HL-60 (cell line): Measurements from ENCODE around the gene SYNJ2.

Experiments used
- POLR2AphosphoS5 ChIP-seq: IDR thresholded peaks from 2 replicates; pipeline ENCODE4 v1.6.1; 2012; ENCODE audit warnings: low read depth
- SPI1 ChIP-seq: IDR thresholded peaks from 2 replicates; pipeline ENCODE4 v1.6.1; 2012; ENCODE audit warnings: low read depth, mild to moderate bottlenecking, borderline replicate concordance
- TF ChIP-seq, protein P1 (sequence below): IDR thresholded peaks from one replicate; pipeline ENCODE4 v1.5.1; 2011; ENCODE audit warnings: low read length, control low read depth, inconsistent platforms; ENCODE audit not compliant: insufficient read depth
- TF ChIP-seq, protein P2 (sequence below): IDR thresholded peaks from 2 replicates; pipeline ENCODE4 v1.6.1; 2012; ENCODE audit warnings: low read depth; ENCODE audit not compliant: insufficient replicate concordance

DNA sequence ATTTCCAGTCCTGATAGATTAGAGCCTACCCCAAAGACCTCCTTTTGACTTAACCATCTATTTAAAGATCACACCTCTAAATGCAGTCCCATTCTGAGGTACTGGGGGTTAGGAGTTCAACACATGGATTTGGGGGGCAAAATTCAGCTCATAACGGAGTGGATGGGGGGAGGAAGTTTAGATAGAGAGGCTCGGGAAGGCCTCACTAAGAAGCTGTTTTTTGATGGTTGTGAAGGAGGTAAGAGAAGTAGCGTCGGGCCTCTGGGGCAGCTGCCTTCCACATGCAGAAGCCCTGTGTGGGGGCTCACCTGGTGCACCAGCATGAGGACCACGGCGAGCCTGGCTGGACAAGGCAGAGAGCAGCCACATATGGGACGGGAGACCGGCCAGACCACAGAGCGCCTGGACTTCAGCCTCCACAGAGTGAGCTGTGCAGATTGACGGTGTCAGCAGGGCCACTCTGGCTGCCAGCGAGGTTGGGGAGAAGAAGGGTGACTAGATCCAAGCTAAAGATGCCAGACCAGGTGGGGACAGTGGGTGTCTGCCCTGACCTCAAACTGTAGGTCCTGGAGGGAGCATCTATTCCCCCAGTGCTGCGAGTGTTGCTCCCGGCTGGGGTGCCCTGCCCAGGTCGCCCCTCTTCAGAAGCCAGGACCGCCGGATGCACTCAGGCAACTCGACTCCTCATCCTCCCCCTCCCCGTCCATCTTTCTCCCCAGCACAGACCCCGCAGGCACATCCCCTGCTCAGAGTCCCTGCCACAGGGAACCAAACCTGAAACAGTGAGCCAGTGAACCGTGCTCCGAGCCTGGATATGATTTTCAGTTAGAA is 5.1 kb upstream of the SYNJ2 start:
- TF ChIP-seq, protein P1, sequence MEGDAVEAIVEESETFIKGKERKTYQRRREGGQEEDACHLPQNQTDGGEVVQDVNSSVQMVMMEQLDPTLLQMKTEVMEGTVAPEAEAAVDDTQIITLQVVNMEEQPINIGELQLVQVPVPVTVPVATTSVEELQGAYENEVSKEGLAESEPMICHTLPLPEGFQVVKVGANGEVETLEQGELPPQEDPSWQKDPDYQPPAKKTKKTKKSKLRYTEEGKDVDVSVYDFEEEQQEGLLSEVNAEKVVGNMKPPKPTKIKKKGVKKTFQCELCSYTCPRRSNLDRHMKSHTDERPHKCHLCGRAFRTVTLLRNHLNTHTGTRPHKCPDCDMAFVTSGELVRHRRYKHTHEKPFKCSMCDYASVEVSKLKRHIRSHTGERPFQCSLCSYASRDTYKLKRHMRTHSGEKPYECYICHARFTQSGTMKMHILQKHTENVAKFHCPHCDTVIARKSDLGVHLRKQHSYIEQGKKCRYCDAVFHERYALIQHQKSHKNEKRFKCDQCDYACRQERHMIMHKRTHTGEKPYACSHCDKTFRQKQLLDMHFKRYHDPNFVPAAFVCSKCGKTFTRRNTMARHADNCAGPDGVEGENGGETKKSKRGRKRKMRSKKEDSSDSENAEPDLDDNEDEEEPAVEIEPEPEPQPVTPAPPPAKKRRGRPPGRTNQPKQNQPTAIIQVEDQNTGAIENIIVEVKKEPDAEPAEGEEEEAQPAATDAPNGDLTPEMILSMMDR, result no peak
- TF ChIP-seq, protein P2, sequence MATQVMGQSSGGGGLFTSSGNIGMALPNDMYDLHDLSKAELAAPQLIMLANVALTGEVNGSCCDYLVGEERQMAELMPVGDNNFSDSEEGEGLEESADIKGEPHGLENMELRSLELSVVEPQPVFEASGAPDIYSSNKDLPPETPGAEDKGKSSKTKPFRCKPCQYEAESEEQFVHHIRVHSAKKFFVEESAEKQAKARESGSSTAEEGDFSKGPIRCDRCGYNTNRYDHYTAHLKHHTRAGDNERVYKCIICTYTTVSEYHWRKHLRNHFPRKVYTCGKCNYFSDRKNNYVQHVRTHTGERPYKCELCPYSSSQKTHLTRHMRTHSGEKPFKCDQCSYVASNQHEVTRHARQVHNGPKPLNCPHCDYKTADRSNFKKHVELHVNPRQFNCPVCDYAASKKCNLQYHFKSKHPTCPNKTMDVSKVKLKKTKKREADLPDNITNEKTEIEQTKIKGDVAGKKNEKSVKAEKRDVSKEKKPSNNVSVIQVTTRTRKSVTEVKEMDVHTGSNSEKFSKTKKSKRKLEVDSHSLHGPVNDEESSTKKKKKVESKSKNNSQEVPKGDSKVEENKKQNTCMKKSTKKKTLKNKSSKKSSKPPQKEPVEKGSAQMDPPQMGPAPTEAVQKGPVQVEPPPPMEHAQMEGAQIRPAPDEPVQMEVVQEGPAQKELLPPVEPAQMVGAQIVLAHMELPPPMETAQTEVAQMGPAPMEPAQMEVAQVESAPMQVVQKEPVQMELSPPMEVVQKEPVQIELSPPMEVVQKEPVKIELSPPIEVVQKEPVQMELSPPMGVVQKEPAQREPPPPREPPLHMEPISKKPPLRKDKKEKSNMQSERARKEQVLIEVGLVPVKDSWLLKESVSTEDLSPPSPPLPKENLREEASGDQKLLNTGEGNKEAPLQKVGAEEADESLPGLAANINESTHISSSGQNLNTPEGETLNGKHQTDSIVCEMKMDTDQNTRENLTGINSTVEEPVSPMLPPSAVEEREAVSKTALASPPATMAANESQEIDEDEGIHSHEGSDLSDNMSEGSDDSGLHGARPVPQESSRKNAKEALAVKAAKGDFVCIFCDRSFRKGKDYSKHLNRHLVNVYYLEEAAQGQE, result no peak
- TF ChIP-seq POLR2AphosphoS5 (no peak), SPI1 (no peak)
